ENCODE data around the gene GLDN.

DNA sequence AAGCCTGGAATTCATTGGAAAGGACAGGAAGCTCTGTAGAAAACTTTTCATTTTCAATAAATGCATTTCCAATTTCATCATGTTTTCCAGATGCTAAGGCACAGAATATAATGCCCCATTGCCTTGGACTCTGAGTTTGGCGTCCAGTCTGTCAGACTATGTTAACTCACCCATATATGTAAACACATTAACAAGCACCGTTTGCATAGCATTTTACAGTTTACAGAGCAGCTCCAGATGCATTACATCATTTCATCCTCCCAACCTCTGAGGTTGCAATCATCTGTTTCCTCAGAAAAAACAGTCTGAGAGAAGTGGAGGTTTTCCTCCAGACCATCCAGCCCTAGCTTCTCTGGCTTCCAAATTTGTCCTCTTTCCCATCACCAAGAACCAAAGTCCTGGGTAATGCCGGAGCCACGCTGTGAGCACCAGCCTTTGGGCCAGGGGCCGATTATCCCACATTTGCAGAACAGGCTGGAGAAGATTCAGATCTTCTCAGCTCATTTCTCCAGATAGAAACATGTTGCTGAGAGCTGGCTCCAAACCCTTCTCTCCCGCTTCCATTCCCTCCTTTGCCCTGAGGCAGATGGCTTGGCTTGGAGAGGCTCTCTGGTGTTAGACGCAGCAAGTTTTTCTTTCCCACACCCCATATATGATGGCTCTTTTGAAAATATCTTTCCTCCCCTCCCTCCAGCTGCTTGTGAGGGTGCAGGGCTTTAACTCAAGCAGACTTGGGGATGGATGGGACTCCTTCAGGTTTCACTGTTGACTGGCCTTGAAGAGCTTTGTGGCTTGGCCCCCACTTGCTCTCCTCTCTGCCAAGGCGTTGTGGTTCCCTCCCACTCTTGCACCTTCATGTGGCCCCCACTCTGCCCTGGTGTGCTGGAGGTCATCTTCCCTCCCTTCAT, 29.0 kb upstream of the GLDN start:
- no peak for TF ChIP-seq EZH2phosphoT487 (IDR thresholded peaks at IDR 0.05; ENCODE audit: borderline replicate concordance, low read length)
- TF ChIP-seq, protein P1, sequence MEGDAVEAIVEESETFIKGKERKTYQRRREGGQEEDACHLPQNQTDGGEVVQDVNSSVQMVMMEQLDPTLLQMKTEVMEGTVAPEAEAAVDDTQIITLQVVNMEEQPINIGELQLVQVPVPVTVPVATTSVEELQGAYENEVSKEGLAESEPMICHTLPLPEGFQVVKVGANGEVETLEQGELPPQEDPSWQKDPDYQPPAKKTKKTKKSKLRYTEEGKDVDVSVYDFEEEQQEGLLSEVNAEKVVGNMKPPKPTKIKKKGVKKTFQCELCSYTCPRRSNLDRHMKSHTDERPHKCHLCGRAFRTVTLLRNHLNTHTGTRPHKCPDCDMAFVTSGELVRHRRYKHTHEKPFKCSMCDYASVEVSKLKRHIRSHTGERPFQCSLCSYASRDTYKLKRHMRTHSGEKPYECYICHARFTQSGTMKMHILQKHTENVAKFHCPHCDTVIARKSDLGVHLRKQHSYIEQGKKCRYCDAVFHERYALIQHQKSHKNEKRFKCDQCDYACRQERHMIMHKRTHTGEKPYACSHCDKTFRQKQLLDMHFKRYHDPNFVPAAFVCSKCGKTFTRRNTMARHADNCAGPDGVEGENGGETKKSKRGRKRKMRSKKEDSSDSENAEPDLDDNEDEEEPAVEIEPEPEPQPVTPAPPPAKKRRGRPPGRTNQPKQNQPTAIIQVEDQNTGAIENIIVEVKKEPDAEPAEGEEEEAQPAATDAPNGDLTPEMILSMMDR (conservative IDR thresholded peaks at IDR 0.05; ENCODE audit: low read depth, low read length) = no peak
- TF ChIP-seq EZH2 (IDR thresholded peaks at IDR 0.05; ENCODE audit: low read length, unreplicated experiment) = no peak
